ENCODE measurements around the gene IQGAP2.

The IQGAP2 gene

GRCh38 chr5:76439929-76440328 is 36.8 kb downstream of the IQGAP2 start:
- no peak for TF ChIP-seq ESRRG (CRISPR knock-in tag; IDR thresholded peaks at IDR 0.05)
- no peak for TF ChIP-seq ZNF8 (CRISPR knock-in tag; IDR thresholded peaks at IDR 0.05)
- no peak for TF ChIP-seq PATZ1 (CRISPR knock-in tag; IDR thresholded peaks at IDR 0.05; ENCODE audit: borderline replicate concordance)
- TF ChIP-seq TOX (CRISPR knock-in tag; IDR thresholded peaks at IDR 0.05; ENCODE audit: borderline replicate concordance): no peak
- TF ChIP-seq ARNTL (CRISPR knock-in tag; IDR thresholded peaks at IDR 0.05; ENCODE audit: borderline replicate concordance, low read depth): no peak
- no peak for TF ChIP-seq PPARA (CRISPR knock-in tag; IDR thresholded peaks at IDR 0.05; ENCODE audit: borderline replicate concordance)
- no peak for TF ChIP-seq GLIS3 (CRISPR knock-in tag; IDR thresholded peaks at IDR 0.05)
- TF ChIP-seq ZNF70 (CRISPR knock-in tag; IDR thresholded peaks at IDR 0.05): no peak
- TF ChIP-seq TSHZ2 (CRISPR knock-in tag; IDR thresholded peaks at IDR 0.05): no peak
- no peak for TF ChIP-seq SNAI2 (CRISPR knock-in tag; IDR thresholded peaks at IDR 0.05)
- TF ChIP-seq CREB5 (CRISPR knock-in tag; IDR thresholded peaks at IDR 0.05; ENCODE audit: low read depth): no peak
- no peak for TF ChIP-seq TCF4 (CRISPR knock-in tag; IDR thresholded peaks at IDR 0.05; ENCODE audit: borderline replicate concordance)
- TF ChIP-seq ZC3H10 (CRISPR knock-in tag; IDR thresholded peaks at IDR 0.05): no peak
- no peak for TF ChIP-seq OSR1 (CRISPR knock-in tag; IDR thresholded peaks at IDR 0.05)
- TF ChIP-seq CSRNP3 (CRISPR knock-in tag; IDR thresholded peaks at IDR 0.05): no peak
- TF ChIP-seq ZFP3 (CRISPR knock-in tag; IDR thresholded peaks at IDR 0.05): no peak
- no peak for ATAC-seq

GRCh38 chr5:76441101-76441500 is 38.0 kb downstream of the IQGAP2 start:
- TF ChIP-seq POU6F1 (CRISPR knock-in tag; IDR thresholded peaks at IDR 0.05; ENCODE audit: borderline replicate concordance, low read depth): no peak
- TF ChIP-seq CREB5 (CRISPR knock-in tag; IDR thresholded peaks at IDR 0.05; ENCODE audit: low read depth): no peak
- no peak for TF ChIP-seq GLIS3 (CRISPR knock-in tag; IDR thresholded peaks at IDR 0.05)

GRCh38 chr5:76441890-76442673 is 39.0 kb downstream of the IQGAP2 start:
- TF ChIP-seq ZNF8 (CRISPR knock-in tag; IDR thresholded peaks at IDR 0.05) (peak; percentile 54), CREB5 (CRISPR knock-in tag; IDR thresholded peaks at IDR 0.05; ENCODE audit: low read depth) (peak; percentile 97), ZFP3 (CRISPR knock-in tag; IDR thresholded peaks at IDR 0.05) (0 out of 2 replicates have a peak, but pooled peaks have one; percentile 2), TCF4 (CRISPR knock-in tag; IDR thresholded peaks at IDR 0.05; ENCODE audit: borderline replicate concordance) (no peak), ISL1 (CRISPR knock-in tag; IDR thresholded peaks at IDR 0.05) (peak; percentile 93)
- peak; percentile 44; the same call in 2 of the 3 replicates for ATAC-seq

More at GRCh38 chr5:76441101-76441500, 38.0 kb downstream of the IQGAP2 start:
- no peak for ATAC-seq

All from SK-N-SH treated with all-trans-retinoic acid at 6 μM for 48 hours (cell line).